Measurements from ENCODE around the gene MT4.

Gene MT4

GRCh38 chr16:56615353-56615752, 50.5 kb downstream of the MT4 start:
- TF ChIP-seq, protein P1, sequence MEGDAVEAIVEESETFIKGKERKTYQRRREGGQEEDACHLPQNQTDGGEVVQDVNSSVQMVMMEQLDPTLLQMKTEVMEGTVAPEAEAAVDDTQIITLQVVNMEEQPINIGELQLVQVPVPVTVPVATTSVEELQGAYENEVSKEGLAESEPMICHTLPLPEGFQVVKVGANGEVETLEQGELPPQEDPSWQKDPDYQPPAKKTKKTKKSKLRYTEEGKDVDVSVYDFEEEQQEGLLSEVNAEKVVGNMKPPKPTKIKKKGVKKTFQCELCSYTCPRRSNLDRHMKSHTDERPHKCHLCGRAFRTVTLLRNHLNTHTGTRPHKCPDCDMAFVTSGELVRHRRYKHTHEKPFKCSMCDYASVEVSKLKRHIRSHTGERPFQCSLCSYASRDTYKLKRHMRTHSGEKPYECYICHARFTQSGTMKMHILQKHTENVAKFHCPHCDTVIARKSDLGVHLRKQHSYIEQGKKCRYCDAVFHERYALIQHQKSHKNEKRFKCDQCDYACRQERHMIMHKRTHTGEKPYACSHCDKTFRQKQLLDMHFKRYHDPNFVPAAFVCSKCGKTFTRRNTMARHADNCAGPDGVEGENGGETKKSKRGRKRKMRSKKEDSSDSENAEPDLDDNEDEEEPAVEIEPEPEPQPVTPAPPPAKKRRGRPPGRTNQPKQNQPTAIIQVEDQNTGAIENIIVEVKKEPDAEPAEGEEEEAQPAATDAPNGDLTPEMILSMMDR (IDR thresholded peaks at IDR 0.05): no peak
- no peaks in the 10 kb centered on the region for H3K9me3 ChIP-seq (ENCODE audit: control insufficient read depth, low read length)
- no peak overlapping the region for H3K4me2 ChIP-seq (ENCODE audit: low read length)
- H3K79me2 ChIP-seq: no peaks in the 10 kb centered on the region
- H3K27me3 ChIP-seq (ENCODE audit: control insufficient read depth, insufficient read depth, low read length): no peaks in the 10 kb centered on the region
- no peak overlapping the region for H3K27ac ChIP-seq
- peaks cover 6% of the 10 kb centered on the region for H3K4me1 ChIP-seq
- no peak overlapping the region for H3K9ac ChIP-seq
- no peak overlapping the region for H2AFZ ChIP-seq
- H3K36me3 ChIP-seq (ENCODE audit: control insufficient read depth, insufficient read depth, low read length): no peaks in the 10 kb centered on the region
- H3K4me3 ChIP-seq (ENCODE audit: low read depth, low read length): no peak overlapping the region

DNA sequence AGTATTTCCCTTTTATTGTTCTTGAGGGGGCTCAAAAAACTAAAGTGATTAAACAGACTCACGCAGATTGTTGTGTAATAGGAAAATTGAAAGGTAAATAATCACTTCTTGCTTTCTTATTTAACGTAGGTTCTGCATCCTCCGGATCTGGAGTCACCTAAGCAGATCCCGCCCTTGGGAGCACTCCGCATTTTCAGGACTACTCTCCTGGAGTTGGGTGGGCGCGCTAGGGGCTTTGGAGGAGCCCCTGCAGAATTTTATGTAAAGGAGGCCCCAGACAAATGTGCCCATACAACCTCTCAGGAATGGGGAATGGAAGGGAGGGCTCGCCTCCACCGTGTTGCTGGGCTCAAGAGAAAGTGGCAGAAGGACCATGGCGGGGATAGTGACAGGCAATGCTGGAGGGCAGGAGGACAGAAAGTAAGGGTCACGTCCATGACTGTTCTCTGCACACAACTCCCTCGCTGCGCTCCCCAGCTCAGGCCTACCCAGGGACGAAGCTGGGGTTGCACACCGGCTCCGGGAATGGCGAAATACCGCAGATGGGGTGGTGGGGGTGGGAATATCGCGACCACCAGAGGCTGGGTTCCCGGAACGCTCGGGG, 51.8 kb downstream of the MT4 start:
- Histone ChIP-seq H3K4me2 (ENCODE audit: low read length) (peak overlapping the region; percentile 35), H3K27me3 (ENCODE audit: control insufficient read depth, insufficient read depth, low read length) (no peaks in the 10 kb centered on the region), H3K79me2 (no peaks in the 10 kb centered on the region), H3K36me3 (ENCODE audit: control insufficient read depth, insufficient read depth, low read length) (no peaks in the 10 kb centered on the region), H3K9me3 (ENCODE audit: control insufficient read depth, low read length) (no peaks in the 10 kb centered on the region), H3K9ac (no peak overlapping the region), H2AFZ (peak overlapping the region; percentile 85), H3K4me3 (ENCODE audit: low read depth, low read length) (no peak overlapping the region), H3K27ac (no peak overlapping the region), H3K4me1 (peaks cover 6% of the 10 kb centered on the region)
- TF ChIP-seq, protein P1 (IDR thresholded peaks at IDR 0.05): no peak

DNA sequence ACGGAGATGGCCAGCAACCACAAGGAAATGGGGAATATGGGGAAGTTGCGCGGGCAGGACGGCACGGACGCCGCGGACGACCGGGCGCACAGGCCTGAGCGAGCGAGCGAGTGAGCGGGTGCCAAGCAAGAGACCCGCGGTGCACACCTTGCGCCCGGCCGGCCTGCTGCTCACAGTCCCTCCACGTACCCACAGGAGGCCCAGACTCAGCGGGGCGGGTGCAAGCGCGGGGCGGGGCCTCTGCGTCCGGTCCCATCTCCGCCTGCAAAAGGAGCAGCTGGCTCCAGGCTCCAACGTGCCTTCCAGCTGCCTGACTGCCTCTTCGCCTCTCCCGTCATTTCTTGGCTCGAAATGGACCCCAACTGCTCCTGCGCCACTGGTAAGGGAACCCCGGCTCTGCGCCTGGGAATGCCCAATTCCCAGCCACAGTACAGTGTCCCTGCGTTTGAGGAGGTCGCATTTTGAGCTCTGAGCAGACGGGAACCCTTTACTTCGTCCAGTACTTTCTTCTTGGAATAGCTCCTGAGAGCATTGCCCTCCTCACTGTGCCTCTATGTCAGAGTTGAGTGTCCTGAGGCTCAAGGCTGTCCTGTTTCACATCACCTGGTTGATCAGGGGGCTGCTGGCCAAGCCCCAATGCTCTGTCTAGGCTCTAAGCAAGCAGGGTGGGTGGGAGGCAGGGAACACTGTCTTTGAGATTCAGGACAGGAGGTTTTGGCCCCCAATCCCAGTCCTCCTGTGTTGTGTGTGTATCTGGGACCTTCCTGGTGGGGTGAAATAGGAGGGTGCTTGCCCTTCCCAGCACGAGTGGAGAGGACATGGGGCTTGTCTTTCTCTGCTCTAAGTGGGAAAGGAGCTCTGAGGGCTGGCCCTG, 52.6 kb downstream of the MT4 start:
- peaks cover 6% of the 10 kb centered on the region for H3K4me1 ChIP-seq
- H3K4me2 ChIP-seq (ENCODE audit: low read length): peak overlapping the region; percentile 35
- peak overlapping the region; percentile 85 for H2AFZ ChIP-seq
- no peaks in the 10 kb centered on the region for H3K36me3 ChIP-seq (ENCODE audit: control insufficient read depth, insufficient read depth, low read length)
- H3K27me3 ChIP-seq (ENCODE audit: control insufficient read depth, insufficient read depth, low read length): no peaks in the 10 kb centered on the region
- H3K9me3 ChIP-seq (ENCODE audit: control insufficient read depth, low read length): no peaks in the 10 kb centered on the region
- TF ChIP-seq, protein P1 (IDR thresholded peaks at IDR 0.05): no peak
- H3K9ac ChIP-seq: peak overlapping the region; percentile 21
- no peak overlapping the region for H3K4me3 ChIP-seq (ENCODE audit: low read depth, low read length)
- no peaks in the 10 kb centered on the region for H3K79me2 ChIP-seq
- H3K27ac ChIP-seq: peak overlapping the region; percentile 39

- Histone ChIP-seq H3K27ac (no peak overlapping the region), H2AFZ (no peak overlapping the region), H3K4me1 (peaks cover 6% of the 10 kb centered on the region), H3K27me3 (ENCODE audit: control insufficient read depth, insufficient read depth, low read length) (no peaks in the 10 kb centered on the region), H3K4me3 (ENCODE audit: low read depth, low read length) (no peak overlapping the region), H3K79me2 (no peaks in the 10 kb centered on the region), H3K36me3 (ENCODE audit: control insufficient read depth, insufficient read depth, low read length) (no peaks in the 10 kb centered on the region), H3K9me3 (ENCODE audit: control insufficient read depth, low read length) (no peaks in the 10 kb centered on the region), H3K4me2 (ENCODE audit: low read length) (no peak overlapping the region), H3K9ac (no peak overlapping the region)
- TF ChIP-seq, protein P1 (IDR thresholded peaks at IDR 0.05): no peak
These were observed 53.3 kb downstream of the MT4 start for GRCh38 chr16:56618138-56618537.
